ENCODE data around the gene TRIM63. TPM values are rescaled to one million over a fixed set of nuclear protein-coding genes. Genes with fewer than 3 reads are reported as not detected.

TRIM63 gene
- total and polyA plus RNA-seq, 9 of the 15 experiments (the other 6 are each of a cell fraction or from before 2014, with no cell fraction given), result 0.08 to 0.57 (median 0.36) TPM

GRCh38 chr1:26035959-26036755 lies 31.3 kb downstream of the TRIM63 start (continued):
- TF ChIP-seq THAP12 (CRISPR knock-in tag; IDR thresholded peaks at IDR 0.05) (no peak), XRCC4 (IDR thresholded peaks at IDR 0.05; ENCODE audit: extremely low read depth, insufficient read depth, insufficient read length) (no peak), DPF2 (IDR thresholded peaks at IDR 0.05) (peak; percentile 54), RBBP5 (IDR thresholded peaks at IDR 0.05; ENCODE audit: borderline replicate concordance, insufficient read depth, low read length, poor library complexity, severe bottlenecking) (peak; percentile 21), SRSF1 (IDR thresholded peaks at IDR 0.05; ENCODE audit: low read depth, low read length) (no peak), RCOR1 (IDR thresholded peaks at IDR 0.05; ENCODE audit: borderline replicate concordance in 1 of 2, low read depth in 2 of 2, low read length in 2 of 2) (peak in 1 of 2 experiments; percentile 77; a peak in 2 of 4 replicates), HDAC8 (tag; IDR thresholded peaks at IDR 0.05) (peak; percentile 38; the same call in 1 of the 2 replicates), NCOA1 (IDR thresholded peaks at IDR 0.05; ENCODE audit: low read depth) (no peak), ZNF253 (CRISPR knock-in tag; conservative IDR thresholded peaks at IDR 0.05) (no peak), FOXJ2 (tag; IDR thresholded peaks at IDR 0.05) (no peak), HOXB6 (CRISPR knock-in tag; IDR thresholded peaks at IDR 0.05; ENCODE audit: borderline replicate concordance) (no peak), PHF21A (IDR thresholded peaks at IDR 0.05; ENCODE audit: borderline replicate concordance, low read depth) (peak; percentile 34; the same call in 1 of the 2 replicates), CTCF (IDR thresholded peaks at IDR 0.05 in 2 of 3, conservative IDR thresholded peaks at IDR 0.05 in 1 of 3; ENCODE audit: insufficient read depth in 2 of 3, low read depth in 1 of 3, low read length in 3 of 3) (peak; percentile 97 to 99 (median 98)), BRF2 (IDR thresholded peaks at IDR 0.05; ENCODE audit: borderline replicate concordance, insufficient read depth, insufficient read length) (no peak), RERE (CRISPR knock-in tag; IDR thresholded peaks at IDR 0.05; ENCODE audit: borderline replicate concordance) (no peak)
